Astrocyte of the spinal cord (primary cell): Measurements from ENCODE around the gene ATRNL1.
"Not testable (repeated sequence)": the region's sequence is repeated elsewhere in the genome, so short reads cannot be mapped to it uniquely, and the experiment has no call there.

Experiments used
- DNase-seq: peaks from one replicate; pipeline ENCODE4 v3.0.0; 2011; ENCODE audit warnings: low read depth, low spot score
- H3K4me3 ChIP-seq: 2 replicates; pipeline ENCODE4 v1.5.1; 2011; ENCODE audit warnings: low read depth, mild to moderate bottlenecking, low read length, moderate library complexity
- in situ Hi-C: cut with HindIII; loops from 2 replicates; pipeline ENCODE4 v1.10.0; 2017; ENCODE audit warnings: low sequenced_read_pairs
- TF ChIP-seq, protein P1 (sequence below): IDR thresholded peaks from 2 replicates; pipeline ENCODE4 v1.5.1; 2012; ENCODE audit warnings: low read depth, mild to moderate bottlenecking, low read length, inconsistent platforms

ATRNL1 gene

DNA sequence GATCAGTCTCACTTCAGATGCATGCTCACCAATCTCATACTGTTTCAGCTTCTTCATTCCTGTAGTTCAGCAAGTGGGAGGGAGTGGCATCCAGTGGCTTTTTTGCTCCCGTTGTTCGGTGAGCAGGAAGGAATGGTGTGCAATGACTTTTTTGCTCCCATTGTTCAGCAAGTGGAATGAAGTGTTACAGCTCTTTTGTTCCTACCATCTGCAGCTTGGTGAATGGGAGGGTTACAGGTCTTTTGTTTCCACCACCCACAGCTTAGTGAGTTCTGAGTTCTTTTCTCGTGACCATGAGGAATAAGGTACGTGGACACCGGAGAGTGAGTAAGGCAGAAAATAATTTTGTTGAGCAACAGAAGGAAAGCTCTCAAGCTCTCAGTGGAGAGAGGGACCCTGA, 363.6 kb downstream of the ATRNL1 start:
- TF ChIP-seq, protein P1, sequence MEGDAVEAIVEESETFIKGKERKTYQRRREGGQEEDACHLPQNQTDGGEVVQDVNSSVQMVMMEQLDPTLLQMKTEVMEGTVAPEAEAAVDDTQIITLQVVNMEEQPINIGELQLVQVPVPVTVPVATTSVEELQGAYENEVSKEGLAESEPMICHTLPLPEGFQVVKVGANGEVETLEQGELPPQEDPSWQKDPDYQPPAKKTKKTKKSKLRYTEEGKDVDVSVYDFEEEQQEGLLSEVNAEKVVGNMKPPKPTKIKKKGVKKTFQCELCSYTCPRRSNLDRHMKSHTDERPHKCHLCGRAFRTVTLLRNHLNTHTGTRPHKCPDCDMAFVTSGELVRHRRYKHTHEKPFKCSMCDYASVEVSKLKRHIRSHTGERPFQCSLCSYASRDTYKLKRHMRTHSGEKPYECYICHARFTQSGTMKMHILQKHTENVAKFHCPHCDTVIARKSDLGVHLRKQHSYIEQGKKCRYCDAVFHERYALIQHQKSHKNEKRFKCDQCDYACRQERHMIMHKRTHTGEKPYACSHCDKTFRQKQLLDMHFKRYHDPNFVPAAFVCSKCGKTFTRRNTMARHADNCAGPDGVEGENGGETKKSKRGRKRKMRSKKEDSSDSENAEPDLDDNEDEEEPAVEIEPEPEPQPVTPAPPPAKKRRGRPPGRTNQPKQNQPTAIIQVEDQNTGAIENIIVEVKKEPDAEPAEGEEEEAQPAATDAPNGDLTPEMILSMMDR, result no peak
- no peak overlapping the region for H3K4me3 ChIP-seq
- DNase-seq, result no peak
- in situ Hi-C loops, result no loop called here

DNA sequence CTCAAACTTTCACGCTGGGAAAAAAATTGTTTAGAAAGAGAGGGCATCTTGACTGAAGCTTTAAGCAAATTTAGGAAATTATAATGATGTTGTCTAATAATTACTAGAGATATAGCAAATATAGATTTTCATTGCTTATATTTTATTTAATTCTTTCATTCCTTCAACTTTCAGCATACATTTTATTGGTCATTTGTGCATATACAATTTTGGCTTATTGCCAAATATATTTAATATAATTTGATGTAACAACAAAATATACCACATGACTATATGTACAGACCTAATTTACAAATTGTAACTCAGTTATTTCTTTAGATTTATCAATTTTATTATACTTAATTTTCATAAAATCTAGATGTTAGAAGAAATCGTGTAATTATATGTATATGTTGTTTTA, 390.1 kb downstream of the ATRNL1 start:
- TF ChIP-seq, protein P1, result no peak
- H3K4me3 ChIP-seq, result no peak overlapping the region
- no peak for DNase-seq
- in situ Hi-C loops, result no loop called here

DNA sequence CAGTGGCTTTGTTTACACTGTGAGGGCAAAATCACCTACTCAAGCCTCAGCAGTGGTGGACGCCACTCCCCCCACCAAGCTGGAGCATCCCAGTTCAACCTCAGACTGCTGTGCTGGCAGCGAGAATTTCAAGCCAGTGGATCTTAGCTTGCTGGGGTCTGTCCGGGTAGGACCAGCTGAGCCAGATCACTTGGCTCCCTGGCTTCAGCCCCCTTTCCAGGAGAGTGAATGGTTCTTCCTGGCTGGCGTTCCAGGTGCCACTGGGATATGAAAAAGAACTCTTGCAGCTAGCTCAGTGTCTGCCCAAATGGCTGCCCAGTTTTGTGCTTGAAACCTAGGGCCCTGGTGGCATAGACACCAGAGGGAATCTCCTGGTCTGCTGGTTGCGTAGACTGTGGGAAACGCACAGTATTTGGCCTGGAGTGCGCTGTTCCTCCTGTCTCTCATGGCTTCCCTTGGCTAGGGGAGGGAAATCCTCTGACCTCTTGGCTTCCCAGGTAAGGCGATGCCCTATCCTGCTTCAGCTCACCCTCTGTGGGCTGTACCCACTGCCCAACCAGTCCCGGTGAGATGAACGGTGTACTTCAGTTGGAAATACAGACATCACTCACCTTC, 398.5 kb downstream of the ATRNL1 start:
- in situ Hi-C loops, result no loop called here
- no peak overlapping the region for H3K4me3 ChIP-seq
- TF ChIP-seq, protein P1, result no peak
- no peak for DNase-seq

DNA sequence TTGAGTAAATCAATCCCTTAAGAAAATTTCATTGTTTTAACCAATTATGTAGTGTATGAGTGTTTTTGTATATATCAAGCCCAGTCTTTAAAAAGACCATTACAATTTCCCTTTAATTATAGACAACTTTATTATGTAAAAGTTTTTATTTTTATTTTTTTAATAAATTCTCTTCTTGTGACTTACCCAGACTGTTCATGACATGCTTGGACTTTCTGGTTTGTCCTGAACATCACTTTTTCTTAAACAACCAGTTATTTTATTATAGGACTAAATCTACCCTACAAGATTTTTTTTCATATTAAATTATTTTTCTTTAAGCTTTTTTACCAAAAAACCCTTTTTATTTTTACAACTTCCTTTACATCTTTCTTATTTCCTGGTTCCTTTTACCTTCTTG, 410.4 kb downstream of the ATRNL1 start:
- DNase-seq, result no peak
- TF ChIP-seq, protein P1, result no peak
- in situ Hi-C loops, result no loop called here
- H3K4me3 ChIP-seq, result no peak overlapping the region

DNA sequence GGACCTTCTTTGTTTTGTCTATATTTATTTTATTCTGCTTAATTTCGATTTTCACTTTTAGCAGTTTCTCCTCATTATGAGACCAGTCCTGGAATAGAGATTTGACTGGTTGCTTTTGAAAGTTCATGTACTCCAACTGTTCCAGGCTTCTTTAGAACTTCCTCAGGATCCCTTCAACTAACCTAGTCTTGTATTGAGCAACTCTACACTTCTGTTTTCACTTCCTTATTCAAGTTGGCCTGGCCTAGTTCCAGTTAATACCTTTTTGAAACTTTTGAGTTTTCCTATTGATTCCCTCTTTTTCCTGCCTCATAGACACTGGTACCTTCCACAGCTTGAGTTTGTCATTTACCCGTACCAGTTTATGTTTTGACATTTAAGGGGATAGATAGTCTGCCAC, 421.7 kb downstream of the ATRNL1 start:
- peak; percentile 1 for DNase-seq
- H3K4me3 ChIP-seq, result no peak overlapping the region
- TF ChIP-seq, protein P1, result no peak
- in situ Hi-C loops, result no loop called here

DNA sequence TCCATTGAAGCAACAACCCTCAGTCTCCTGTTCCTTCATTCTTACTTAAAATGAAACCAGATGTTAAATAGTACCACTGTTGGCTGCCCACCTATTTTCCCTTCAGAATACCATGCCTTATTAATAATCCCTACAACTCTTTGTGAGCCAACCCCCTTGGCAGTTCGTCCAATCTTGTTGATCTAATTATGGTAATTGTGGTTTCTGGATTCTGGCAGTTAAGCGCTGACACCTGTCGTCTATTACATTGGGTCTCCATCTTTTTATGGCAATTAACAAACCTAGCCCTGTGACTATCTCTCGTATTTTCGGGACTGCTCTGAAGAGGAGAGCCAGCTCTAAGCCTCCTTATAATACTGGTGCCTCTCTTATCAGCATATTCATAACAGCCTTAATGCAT, 432.0 kb downstream of the ATRNL1 start:
- in situ Hi-C loops, result no loop called here
- H3K4me3 ChIP-seq, result no peak overlapping the region
- no peak for DNase-seq
- TF ChIP-seq, protein P1, result no peak

DNA sequence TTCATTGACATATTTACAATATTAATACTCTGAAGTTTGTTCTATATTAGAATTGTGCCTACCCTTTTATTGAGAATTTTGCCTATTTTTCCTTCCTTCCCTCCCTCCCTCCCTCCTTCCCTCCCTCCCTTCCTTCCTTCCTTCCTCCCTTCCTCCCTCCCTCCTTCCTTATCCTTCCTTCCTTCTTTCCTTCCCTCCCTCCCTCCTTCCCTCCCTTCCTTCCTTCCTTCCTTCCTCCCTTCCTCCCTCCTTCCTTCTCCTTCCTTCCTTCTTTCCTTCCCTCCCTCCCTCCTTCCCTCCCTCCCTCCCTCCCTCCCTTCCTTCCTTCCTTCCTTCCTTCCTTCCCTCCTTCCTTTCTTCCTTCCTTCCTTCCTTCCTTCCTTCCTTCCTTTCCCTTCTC, 434.5 kb downstream of the ATRNL1 start:
- in situ Hi-C loops, H3K4me3 ChIP-seq, DNase-seq: not testable (repeated sequence)

DNA sequence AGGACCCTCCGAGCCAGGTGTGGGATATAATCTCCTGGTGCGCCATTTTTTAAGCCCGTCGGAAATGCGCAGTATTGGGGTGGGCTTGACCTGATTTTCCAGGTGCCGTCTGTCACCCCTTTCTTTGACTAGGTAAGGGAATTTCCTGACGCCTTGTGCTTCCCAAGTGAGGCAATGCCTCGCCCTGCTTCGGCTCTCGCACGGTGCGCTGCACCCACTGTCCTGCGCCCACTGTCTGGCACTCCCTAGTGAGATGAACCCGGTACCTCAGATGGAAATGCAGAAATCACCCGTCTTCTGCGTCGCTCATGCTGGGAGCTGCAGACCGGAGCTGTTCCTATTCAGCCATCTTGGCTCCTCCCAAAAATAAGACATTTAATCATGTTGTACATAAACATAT, 443.2 kb downstream of the ATRNL1 start:
- DNase-seq, H3K4me3 ChIP-seq, in situ Hi-C loops: not testable (repeated sequence)
